GM21723 (cell line): Measurements from ENCODE around the gene KRTAP5-5.
"Not testable (repeated sequence)": the region's sequence is repeated elsewhere in the genome, so short reads cannot be mapped to it uniquely, and the experiment has no call there.

Source experiments
- ATAC-seq: cut with Tn5 transposase; IDR thresholded peaks from one replicate; pipeline ENCODE4 v1.9.1; 2021; ENCODE audit warnings: mild to moderate bottlenecking, moderate library complexity; ENCODE audit not compliant: unreplicated experiment

Gene KRTAP5-5

GRCh38 chr11:1607156-1607845 lies 22.3 kb upstream of the KRTAP5-5 start:
- not testable (repeated sequence) for ATAC-seq

- ATAC-seq: not testable (repeated sequence)
Measured at GRCh38 chr11:1607901-1608300, 21.7 kb upstream of the KRTAP5-5 start.

DNA sequence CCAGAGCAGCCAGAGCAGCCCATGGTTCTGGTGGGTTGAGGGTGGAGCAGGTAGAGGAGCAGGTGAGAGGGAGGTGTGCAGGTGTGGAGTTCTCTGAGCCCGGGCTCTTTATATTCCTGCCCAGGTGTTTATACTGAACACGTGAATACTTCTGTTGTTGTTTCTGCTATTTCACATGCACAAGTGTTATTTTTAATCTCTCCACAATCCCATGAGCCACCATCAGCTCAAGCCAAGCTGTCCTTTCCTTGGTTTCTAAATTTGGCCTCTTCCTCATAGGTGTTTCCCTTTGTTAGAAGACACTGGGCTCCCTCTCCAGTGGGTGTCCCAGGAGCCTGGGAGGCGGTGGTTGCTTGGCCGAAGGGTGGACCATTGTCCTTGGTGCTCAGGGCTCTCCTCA lies 21.2 kb upstream of the KRTAP5-5 start, which contains the start of gene KRTAP5-3:
KRTAP5-3 (minus strand) TSS at position 101 of the 400 bp plus-strand sequence; CDS start at position 23, 78 bp downstream.
- no peak for ATAC-seq

DNA sequence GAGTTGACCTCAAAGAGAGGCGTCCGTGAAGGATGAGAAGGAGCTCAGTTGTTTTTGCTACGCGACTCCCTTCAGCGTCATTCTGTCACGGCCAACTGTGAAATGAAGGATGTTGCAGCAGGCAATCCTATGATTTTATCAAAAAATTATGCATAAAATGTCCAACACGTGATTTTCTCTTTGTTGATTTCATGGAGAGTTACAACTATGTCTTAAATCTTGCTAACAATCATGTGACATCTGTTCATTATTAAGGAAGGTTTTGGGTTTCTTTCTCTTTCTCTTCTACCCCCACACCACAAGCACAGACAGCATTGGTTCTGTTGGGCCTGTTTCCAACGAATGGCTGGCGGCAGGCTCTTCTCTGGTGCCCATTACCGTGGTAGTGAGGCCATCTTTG lies 11.3 kb upstream of the KRTAP5-5 start:
- no peak for ATAC-seq

GRCh38 chr11:1619449-1619848 lies 10.1 kb upstream of the KRTAP5-5 start:
- no peak for ATAC-seq

DNA sequence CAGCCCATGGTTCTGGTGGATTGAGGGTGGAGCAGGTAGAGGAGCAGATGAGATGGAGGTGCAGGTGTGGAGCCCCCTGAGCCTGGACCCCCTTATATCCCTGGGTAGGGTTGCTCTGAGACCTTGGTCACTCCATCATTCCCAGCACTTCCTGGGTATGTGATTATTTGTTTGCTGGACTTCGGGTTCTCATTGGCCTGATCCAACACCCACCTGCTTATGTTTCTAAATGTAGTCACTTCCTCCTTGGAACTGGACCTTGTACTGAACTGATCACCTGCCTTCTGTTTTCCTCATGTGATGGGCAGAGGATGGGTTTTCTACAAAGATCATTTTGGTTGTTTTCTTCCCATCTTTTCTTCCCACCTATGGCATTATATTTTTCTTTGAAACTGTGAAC lies 7.5 kb upstream of the KRTAP5-5 start, which contains the start of gene KRTAP5-4:
KRTAP5-4 (minus strand) TSS at position 53 of the 400 bp plus-strand sequence; CDS start at position 8, 45 bp downstream.
- ATAC-seq: no peak

DNA sequence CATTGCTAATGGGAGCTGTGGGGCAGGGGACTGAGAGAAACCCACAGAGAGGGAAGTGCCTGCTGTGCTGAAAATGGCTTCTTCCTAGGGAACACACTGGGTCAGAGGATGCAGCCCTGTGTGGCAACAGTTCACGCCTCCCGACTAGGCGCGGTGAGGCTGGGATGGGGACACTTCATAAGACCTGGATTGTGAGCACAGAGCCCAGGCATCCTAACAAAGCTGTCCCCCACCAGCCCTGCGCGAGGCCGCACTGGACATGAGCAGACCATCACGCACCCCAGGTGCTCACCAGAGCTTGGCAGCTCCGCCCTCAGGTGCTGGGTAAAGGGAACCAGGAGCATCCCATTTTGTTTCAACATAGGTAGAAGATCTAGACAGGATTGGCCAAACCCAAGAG lies 5.9 kb upstream of the KRTAP5-5 start:
- no peak for ATAC-seq

DNA sequence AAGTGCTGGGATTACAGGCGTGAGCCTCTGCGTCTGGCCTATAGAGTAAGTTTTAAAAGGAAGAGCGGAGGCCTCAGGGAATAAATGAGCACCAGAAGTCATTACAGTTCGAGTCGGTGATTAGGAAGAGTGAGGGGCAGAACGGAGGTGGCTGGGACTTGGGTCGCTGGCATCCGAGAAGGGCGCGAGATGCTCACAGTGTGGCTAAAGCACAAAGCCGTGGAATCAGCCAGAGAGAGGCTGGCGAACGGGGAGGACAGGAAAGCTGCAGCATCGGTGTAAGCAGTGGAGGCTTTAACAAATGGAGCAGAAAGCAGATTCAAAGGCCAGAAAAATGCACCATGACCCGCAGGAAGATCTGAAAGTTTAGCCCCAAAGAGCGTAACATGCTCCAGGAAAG lies 5.0 kb upstream of the KRTAP5-5 start:
- ATAC-seq: no peak

- no peak for ATAC-seq
Measured at GRCh38 chr11:1625541-1625940, 4.0 kb upstream of the KRTAP5-5 start.

DNA sequence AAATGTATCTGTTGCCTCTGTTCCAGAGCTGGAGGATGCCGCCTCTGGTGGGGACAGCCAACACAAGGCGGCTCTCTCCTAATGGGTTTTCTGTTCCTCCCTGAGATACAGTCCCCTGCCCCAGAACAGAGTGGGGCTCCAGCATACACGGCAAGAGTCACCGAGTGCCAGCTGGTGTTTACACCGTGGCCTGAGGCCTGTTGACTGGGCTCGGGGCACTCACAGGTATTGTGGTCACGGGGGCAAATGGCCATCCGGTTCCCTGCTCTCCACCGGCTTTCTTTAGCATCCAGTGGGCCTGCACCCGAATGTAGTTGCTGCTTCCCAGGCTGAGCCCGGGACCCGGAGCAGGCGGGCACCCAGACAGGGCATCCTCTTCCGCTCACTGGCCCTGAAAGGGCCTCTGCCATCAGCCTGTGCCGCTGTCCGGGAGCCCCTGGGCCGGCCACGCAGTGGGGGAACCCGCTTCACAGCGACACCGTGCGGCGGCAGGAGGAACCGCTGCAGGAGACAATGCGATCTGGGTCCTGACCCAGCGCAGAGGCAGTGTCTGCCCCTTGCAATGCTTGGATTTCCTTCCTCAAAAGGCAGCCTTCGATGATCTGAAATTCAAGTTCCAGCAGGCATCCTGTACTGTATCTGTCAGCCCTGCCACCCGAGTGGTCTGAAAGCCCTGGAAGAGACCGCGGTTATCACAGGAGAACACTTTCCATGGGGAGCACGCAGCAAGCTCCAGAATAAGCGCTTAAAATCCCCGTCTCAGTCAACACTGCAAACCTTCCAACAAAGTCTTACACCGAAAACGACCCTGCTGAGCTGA lies 859 bp upstream of the KRTAP5-5 start:
- ATAC-seq: no peak

DNA sequence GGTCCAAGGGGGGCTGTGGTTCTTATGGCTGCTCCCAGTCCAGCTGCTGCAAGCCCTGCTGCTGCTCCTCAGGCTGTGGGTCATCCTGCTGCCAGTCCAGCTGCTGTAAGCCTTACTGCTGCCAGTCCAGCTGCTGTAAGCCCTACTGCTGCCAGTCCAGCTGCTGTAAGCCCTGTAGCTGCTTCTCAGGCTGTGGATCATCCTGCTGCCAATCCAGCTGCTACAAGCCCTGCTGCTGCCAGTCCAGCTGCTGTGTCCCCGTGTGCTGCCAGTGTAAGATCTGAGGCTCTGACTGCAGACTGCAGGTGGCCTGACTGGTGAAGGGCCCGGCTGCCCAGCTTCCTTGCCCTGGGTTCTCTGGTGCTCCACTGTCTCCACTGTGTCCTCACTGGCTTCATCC lies 696 bp downstream of the KRTAP5-5 start:
- no peak for ATAC-seq

DNA sequence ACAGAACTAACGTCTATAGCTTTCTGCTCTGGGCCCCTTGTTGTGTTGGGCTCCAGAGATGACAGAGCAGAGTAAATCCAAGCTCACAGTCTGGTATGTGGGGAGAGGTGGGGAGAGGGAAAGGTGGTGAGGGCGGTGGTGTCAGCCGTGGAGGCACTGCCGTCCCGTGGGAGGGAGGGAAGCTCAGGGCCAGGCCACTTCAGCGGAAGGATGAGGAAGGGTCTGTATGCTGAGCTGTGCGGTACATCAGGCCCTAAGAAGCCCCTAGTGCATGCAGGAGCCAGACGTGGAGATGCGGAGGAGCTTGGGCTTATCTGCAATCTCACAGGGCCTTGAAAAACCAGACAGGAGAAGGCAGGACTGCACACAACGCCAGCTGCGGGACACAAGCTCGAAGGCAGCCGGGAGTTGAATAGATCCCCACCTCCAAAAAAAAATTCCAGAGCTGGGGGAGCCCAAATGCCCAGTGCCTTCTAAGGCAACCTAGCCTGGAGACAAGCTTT lies 1.5 kb downstream of the KRTAP5-5 start:
- ATAC-seq: no peak

GRCh38 chr11:1632053-1632714 lies 2.6 kb downstream of the KRTAP5-5 start:
- no peak for ATAC-seq

DNA sequence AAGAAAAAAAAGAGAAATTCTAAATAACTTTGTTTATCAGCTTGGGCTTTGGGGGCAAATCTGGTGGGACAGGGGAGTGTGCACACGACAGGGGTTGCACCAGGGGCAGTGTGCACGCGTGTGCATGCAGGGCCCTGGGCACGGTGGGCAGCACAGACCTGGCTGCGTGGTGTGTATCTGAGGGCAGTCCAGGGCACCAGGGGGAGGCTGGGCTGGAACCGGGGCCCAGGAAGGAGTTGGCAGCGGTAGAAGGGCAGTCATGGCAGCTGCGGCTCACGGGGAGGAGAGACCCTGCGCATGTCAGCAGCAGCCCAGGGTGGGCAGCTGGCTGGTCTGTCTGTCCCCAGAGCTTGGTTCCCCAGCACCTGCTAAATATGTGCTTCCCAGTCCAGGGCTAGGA lies 4.3 kb downstream of the KRTAP5-5 start:
- ATAC-seq: no peak

DNA sequence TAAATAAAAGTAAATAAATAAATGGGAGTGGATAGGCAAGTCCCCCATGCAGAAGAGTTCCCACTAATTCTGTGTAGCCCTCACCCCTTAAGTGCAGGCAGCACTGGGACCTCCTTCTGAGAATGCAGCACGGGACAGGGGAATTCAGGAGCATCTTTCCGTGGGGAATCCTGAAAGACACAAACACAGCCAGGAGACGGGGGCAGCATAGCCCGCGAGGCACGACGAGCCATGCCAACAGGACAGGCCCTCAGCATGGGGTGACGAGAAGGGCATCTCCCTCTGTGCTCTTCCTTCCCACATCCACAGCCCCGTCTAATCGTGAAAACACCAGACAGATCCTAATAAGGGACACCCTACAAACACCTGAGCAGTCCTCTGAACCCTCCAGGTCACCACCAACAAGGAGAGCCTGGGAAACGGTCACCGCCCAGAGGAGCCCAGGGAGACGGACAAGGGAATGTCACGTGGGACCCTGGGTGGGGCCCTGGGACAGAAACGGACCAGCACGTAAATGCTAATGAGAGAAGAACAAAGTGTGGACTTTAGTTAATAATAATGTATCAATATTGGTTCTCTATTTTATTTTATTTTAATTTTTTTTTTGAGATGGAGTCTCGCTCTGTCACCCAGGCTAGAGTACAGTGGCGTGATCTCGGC lies 6.8 kb downstream of the KRTAP5-5 start:
- ATAC-seq: no peak

DNA sequence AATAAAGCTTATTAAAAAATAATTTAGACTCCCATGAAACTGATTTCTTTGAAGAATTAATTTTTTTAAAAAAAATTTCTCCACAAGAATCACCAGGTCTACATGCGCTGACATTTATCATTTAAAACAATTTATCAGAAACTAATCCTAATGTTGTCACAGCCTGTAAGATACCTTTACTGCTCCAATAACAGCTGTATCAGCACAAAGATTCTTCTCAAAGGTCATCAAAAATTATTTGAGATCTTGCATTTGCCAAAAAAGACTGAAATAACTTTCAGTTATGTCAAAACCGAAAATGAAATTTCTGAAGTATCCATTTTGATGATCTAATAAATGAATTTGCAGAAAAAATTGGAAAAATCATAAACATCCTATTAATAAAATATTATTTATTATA lies 8.1 kb downstream of the KRTAP5-5 start:
- ATAC-seq: no peak

- no peak for ATAC-seq
Measured at GRCh38 chr11:1638344-1638743, 8.8 kb downstream of the KRTAP5-5 start.

- ATAC-seq: no peak
Measured at GRCh38 chr11:1639102-1639620, 9.6 kb downstream of the KRTAP5-5 start.

GRCh38 chr11:1639666-1640065 lies 10.1 kb downstream of the KRTAP5-5 start:
- no peak for ATAC-seq

DNA sequence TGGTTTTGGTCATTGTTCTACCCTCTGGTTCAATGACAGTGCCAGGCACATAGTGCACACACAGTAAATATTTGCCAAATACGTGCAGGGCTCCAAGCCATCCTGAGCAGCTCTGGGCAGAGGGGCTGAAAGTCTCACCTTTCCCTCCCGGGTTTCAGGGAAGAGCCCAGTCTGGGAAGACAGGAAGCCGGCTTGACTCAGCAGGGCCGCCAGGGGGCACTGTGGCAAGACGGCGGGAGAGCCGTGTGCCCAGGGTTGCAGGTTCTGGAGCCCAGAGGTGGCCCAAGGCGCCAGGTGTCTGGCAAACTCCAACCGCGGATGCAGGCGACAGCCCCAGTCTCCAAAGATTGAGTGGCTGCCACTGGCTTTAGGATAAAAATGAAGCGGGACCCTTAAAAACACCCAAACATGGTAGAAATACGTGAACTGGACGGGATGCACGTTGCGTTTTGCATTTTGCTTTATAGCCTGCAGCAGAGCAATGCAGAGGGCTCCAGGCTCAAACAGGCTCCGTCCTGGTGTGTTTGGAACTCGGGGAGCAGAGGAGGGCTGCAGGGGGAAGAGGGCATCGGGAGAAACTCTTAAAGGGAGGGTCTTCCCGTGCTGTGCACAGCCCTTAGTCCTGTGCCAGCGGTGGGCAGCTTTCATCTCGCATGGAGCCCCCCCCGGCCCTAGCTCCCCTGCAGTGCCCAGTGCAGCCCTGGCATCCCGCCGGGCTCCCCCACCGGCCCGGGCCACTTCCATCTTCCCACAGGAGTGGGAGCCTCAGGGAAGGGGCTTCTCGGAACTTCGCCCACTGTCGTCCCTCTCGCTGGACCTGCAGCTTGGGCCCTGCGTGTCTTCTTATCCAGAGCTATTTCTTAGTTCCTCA lies 10.7 kb downstream of the KRTAP5-5 start:
- ATAC-seq: no peak
